Stimulated activated CD8-positive, alpha-beta memory T cell treated with anti-CD3 and anti-CD28 coated beads, Interleukin-2, amount 100 ng/mL, for 1 hour (primary cell): ENCODE measurements around the gene CMIP.

Source experiments
- DNase-seq, 2 donors: peaks; one replicate each; pipeline ENCODE4 v3.0.0-alpha.2; 2020; ENCODE audit warnings: low read depth in 2 of 2

Gene CMIP

GRCh38 chr16:81495321-81496234 lies 51.0 kb downstream of the CMIP start:
- DNase-seq: no peak

GRCh38 chr16:81496321-81496720 lies 51.7 kb downstream of the CMIP start:
- no peak for DNase-seq

GRCh38 chr16:81496742-81497141 lies 52.1 kb downstream of the CMIP start:
- DNase-seq: no peak

GRCh38 chr16:81497690-81498089 lies 53.1 kb downstream of the CMIP start:
- no peak for DNase-seq

GRCh38 chr16:81498351-81498750 lies 53.7 kb downstream of the CMIP start:
- DNase-seq: no peak

GRCh38 chr16:81499576-81500380 lies 55.2 kb downstream of the CMIP start:
- no peak for DNase-seq

- DNase-seq: no peak
Observed at GRCh38 chr16:81500833-81501521, 56.4 kb downstream of the CMIP start.

- no peak for DNase-seq
Observed at GRCh38 chr16:81502396-81503070, 57.9 kb downstream of the CMIP start.

GRCh38 chr16:81505011-81505661 lies 60.5 kb downstream of the CMIP start:
- no peak for DNase-seq

GRCh38 chr16:81509404-81509803 lies 64.8 kb downstream of the CMIP start:
- no peak for DNase-seq

- no peak for DNase-seq
Observed at GRCh38 chr16:81510016-81510415, 65.4 kb downstream of the CMIP start.

GRCh38 chr16:81511371-81511770 lies 66.8 kb downstream of the CMIP start:
- no peak for DNase-seq

- no peak for DNase-seq
Observed at GRCh38 chr16:81513204-81514040, 68.8 kb downstream of the CMIP start.

- DNase-seq: no peak
Observed at GRCh38 chr16:81514041-81514559, 69.5 kb downstream of the CMIP start.

- no peak for DNase-seq
Observed at GRCh38 chr16:81514568-81515258, 70.1 kb downstream of the CMIP start.

- no peak for DNase-seq
Observed at GRCh38 chr16:81515281-81515680, 70.7 kb downstream of the CMIP start.

GRCh38 chr16:81515721-81516120 lies 71.1 kb downstream of the CMIP start:
- DNase-seq: no peak

GRCh38 chr16:81516478-81517149 lies 72.0 kb downstream of the CMIP start:
- no peak for DNase-seq

GRCh38 chr16:81517150-81517499 lies 72.5 kb downstream of the CMIP start:
- DNase-seq: no peak
